GM21723 (cell line): ENCODE results near the gene MIAT.
"Not testable (repeated sequence)": the region's sequence is repeated elsewhere in the genome, so short reads cannot be mapped to it uniquely, and the experiment has no call there.

Experiments
- ATAC-seq: cut with Tn5 transposase; IDR thresholded peaks from one replicate; pipeline ENCODE4 v1.9.1; 2021; ENCODE audit warnings: mild to moderate bottlenecking, moderate library complexity; ENCODE audit not compliant: unreplicated experiment

Gene MIAT

DNA sequence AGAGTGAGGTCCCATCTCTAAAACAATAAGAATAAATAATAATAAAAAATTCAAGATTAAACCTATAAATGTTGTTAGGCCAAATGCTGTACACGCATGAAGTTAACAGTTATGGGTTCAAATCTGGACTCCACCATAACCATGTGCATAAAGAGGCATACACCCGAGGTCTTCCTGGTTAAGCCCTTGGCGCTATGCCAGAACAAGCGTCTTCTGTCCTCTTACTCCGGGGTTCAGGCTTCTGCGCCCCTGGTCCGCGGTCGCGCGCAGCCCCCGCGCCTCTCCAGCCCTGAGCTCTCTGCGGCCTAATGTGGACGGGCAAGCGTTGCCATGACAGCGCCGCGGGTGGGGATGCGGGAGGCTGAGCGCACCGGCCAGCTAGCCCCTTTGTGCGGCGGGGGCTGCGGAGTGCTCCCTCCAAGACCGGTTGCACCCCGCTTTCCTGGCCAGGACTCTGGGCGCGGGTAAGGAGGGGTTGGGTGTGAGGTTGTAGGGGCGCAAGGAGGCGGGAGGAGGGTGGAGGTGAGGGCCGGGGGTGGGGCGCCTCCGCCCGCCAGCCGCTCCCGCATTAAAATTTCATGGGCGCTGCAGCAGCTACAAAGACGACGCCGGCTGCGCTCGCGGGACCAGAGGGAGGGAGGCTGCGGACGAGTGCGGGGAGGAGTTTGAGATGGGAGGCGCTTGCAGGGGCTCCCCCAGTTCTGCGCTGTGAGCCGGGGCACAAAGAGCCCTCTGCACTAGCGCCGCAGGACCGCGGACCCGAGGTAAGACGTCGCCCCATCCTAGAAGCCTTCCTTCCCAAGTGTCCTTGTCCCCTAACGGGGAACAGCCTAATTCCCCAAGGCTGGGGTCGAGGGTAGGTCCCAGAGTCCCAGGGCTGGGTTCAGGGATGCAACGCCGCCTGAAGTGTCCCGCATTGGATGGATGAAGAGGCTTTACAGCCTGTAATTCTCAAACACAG is at the start of gene MIAT:
Gene MIAT (plus strand): TSS at position 698 of the 961 bp plus-strand sequence.
- peak; percentile 63 for ATAC-seq

DNA sequence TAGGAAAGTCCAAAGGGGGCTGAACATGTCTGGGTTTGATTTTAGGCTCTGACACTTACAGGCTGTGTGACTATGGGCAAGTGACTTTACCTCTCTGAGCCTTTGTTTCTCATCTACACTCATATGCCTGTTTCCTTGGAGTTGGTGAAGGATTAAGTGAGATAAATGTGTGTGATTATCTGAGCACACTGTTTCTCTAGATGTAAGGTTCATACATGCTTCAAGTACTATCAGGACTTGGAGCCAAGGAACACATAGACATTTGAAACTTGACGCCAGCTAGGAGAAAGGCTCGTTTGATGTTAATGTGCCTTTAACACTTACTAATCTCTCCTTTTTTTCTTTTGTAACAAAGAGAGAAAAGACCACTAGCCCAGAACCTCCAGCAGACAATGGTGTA is 49.3 kb upstream of the MIAT start:
- ATAC-seq: no peak

DNA sequence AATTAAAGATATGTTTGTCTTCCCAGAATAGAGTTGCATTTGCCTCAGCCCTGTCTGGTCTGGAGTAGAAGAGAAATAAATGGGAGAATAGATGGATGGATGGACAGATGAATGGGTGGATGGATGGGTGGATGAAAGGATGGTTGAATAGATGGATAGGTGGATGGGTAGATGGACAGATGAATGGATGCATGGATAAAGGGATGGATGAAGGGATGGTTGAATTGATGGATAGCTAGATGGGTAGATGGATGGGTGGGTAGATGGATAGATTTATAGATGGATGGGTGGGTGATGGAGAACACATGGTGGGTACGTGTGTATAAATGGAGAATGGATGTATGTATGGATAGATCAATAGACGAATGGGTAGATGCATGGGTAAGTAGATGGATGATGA is 48.1 kb upstream of the MIAT start:
- no peak for ATAC-seq

DNA sequence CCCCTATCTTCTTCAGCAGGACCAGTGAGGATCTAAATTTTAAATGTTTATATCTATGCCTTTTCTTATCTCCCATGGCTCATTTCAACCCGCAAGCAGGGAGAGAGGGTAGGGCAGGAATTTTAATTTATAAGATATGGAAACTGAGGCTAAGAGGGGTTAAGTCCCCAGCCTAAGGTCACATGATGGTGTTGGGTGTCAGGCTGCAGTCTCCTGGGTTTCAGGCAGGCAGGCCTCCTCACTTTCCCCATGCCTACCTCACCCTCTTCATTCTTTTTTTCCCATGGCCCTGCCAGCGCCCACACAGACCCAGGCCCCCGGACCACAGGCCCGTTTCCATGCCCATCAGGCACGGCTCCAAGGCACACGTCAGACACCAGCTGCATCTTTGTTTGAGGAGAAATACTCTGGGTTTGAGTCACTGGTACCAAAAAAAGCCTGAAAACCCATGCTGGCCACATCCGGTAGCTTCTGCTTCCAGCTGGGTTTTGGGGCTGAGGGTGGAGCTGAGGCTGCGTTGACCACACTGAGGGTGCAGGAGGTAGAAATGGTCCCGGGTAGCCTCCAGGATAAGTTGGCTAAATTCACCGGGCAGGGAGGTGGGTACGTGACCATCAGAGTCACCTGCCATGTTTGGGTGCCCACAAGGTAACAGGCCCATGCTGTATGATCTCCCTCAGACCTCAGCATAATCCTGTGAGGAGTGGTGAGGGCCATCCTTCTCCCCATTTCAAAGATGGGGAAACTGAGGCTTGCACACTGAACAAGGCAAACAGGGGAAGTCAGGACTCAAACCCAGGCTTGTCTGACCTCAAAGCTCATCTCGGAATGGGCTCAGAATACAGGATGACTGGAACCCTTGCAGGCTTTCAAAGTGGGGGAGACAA is 47.1 kb upstream of the MIAT start:
- ATAC-seq: peak; percentile 80

DNA sequence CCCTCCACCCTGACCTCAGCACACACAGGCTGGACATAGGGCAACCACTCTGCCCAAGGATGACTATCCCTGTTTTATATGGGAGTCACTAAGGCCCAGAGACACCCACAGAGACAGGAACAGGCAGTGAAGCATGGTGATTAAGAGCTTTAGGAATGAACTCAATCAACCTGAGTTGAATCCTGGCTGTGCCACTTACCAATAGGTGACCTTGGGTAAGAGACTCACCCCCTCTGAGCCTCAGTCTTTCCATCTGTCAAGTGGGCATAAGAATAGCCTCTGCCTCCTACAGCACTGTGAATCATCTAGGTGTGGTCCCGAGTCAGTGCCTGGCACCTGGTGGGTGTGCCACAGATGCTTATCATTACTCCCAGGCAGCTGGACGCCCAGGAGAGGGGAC is 46.4 kb upstream of the MIAT start:
- ATAC-seq: no peak

DNA sequence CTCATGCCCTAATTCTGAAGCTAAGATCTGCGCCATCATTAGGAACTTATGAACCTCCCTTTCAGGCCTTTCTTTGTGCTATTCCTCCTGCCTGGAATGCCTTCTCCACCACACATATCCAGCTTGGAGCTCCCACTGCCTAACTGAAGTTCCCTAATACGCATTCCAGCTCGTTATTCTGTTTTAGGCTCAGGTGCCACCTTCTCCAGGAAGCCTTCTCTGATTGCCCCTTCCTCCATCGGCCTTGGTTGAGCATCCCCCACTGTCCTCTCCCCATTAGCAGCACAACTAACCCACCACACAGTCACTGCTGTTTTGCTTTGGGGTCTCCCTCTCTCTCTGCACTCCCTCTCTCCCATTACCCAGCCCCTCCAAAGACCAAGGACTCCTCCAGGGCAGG is 44.7 kb upstream of the MIAT start:
- ATAC-seq: no peak

DNA sequence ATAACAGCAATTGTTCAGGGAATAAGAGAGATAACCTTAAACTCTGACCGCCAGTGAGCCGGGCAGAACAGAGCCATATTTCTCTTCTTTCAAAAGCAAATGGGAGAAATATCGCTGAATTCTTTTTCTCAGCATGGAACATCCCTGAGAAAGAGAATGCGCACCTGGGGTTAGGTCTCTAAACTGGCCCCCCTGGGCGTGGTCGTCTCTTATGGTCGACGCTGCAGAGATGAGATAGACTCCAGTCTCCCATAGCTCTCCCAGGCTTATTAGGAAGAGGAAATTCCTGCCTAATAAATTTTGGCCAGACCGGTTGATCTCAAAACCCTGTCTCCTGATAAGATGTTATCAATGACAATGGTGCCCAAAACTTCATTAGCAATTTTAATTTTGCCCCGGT is 43.6 kb upstream of the MIAT start:
- ATAC-seq: not testable (repeated sequence)

DNA sequence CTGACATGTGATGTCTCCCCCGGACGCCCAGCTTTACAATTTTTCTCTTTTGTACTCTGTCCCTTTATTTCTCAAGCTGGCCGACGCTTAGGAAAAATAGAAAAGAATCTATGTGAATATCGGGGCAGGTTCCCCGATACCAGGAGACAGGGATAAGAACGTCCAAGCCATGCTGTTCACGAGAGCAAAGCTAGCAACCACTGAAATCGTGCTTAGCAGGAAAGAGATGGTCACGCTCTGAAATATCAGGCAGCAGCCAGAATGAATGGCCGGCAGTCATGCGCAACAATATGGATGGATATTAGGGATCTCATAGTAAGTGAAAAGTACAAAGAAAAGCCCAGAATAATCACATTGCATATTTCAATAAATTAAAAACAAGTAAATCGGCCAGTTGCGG is 43.1 kb upstream of the MIAT start:
- no peak for ATAC-seq

DNA sequence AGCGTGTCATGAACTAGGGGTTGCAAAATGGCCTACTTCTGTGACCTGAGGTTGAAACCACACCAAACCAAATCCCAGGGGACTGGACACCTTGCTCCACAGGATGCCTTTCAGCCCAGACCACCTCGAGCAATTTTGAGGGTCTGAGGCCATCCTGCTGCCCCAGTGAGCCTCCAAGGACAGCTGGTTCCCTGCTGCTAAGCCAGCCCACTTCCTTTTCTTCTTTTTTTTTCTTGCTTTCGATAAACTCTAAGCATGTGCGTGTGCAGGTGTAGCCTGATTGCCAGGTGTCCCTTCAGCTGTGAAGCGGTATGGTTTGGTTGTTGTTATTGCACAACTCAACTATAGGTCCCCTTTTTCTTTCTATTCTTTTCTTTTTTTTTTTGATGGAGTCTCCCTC is 42.2 kb upstream of the MIAT start:
- no peak for ATAC-seq

DNA sequence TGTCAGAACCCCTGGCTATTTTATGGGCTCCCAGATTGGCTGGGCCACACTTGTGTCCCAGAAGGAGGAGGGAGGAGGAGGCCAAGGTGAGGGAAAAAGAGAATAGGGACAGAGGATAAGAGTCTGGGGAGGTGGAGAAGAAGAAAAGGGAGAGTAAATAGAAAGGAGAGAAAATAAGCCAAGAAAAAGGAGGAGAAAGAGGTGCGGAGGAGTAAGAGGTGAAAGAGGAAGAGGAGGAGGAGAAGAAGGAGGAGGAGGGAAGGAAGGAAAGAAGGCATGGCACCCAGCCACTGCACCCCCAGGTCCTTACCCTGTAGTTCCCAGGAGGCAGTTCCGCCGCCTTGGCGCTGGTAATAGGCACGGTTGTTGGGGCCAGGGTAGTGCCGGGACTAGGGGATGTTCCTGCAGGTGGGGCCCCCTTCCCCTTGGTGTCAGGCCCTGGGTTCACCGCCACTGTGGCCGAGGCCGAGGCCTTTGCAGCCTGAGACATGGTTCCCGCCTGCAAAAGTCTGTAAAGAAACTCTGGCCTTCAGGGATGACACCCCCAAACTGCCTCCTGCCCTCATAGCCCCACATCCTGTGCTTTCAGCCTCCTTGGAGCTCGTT is 41.5 kb upstream of the MIAT start:
- ATAC-seq: no peak

DNA sequence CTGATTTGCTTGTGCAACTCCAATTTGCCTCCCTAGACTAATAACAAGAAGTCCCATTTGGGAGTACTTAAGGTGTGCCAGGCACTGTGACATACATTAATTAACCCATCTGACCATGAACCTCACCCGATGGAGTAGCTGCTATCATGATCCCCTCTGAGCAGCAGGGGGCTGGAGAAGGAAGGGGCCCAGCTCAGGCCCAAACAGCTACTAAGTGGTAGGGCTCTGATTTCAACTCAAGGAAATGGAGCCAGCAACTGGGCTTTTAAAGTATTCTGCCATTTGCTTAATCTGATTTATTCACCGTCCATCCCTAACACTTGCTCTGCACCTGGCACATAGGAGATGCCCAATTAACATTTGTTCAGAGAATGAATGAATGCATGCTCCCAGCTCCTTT is 40.7 kb upstream of the MIAT start:
- ATAC-seq: no peak

DNA sequence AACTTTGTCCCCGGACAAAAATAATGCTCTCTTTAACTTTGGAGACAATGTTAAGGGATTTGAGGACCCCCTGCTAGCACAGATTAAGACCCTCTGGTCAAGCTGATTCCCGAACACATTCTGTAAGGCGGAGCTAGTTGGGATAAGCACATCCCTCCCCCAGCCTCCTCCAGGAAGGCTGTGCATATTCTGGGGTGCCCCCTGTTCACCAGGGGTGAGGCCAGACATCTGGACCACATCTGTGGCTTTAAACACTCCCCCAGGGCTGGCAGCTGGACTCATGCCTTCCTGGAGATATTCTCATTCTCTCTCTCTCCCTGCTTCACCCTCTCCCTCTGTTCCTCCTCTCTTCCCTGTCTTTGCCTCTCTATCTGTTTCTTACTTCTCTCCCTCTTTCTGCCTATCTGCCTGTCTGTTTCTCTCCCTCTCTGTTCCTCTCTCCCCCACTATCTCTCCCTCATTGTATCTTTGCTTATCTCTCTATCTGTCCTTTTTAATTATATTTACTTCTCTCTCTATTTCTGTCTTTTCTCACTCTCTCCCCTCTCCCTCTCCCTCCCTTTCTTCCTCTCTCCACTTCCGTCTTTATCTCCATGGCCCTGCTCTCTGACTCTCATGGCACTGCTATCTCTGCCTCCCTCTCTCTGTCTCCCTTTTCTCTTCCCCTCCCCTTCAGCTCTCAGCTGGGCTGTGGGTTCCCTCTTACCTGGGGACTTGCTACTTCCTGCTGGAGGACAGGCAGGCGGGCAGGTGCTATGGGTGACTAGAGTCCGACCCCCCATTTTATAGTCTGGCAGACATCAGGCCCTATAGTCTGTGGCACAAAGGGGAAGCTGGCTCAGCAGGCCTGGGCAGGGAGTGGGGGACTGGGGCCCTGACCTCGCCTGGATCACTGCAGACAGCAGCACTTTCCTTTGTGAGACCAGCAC is 39.9 kb upstream of the MIAT start, which contains the start of gene CRYBB1:
Gene CRYBB1 (minus strand): TSS at position 757 of the 929 bp plus-strand sequence. CDS start 1,708 bp downstream, outside the sequence.
- ATAC-seq: no peak

DNA sequence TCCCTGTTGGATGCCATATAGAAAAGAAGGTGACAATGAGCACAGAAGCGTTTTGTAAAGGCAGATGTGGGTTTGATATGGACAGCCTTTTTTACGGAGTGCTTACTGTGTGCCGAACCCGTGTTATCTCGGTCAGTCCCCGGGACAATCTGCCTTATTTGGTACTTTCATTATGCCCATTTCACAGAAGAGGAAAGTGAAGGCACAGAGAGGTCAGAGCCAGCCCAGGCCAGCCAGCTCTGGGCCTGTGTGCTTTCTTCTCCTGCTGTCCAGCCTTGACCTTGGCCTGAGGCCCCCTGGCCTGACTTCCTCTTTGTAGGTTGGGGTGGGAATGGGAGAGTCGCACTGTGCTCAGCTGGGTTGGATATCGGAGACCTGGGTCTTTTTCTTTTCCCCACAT is 38.9 kb upstream of the MIAT start:
- no peak for ATAC-seq

DNA sequence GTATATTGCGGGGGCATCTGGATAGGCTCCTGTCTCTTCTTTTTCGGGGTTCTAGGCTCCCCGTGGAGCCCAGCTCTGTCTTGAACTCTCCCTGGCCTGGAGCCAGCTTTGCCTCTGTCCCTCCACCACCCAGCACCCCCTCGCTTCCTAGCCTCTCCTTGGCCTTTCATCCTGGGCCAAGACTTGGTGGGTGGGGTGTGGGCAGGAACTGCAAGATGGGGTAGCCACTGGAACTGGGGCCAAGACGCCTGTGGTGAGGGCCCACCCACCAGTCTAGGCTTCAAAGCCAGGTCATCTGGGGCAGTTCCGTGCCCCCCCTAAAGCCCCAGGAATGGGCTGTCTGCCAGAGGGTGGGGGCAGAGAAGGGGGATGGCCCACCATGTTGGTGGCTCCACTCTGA is 37.9 kb upstream of the MIAT start:
- no peak for ATAC-seq

DNA sequence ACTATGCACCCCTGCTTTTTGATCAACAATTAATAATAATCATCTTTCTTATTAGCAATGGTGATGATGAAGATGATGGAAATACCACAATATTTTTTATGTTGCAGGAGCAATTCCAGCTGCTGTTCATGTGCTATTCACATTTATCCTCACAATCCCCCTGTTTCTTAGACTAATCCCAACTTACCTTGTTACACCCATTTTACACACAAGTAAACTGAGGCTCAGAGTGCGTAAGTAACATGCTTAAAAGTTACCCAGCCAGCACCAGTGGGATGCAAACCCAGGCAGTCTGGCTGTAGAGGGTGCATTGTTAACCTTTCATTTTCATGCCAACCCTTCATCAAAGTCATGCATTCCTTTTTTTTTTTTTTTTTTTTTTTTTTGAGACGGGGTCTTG is 37.2 kb upstream of the MIAT start:
- ATAC-seq: no peak

DNA sequence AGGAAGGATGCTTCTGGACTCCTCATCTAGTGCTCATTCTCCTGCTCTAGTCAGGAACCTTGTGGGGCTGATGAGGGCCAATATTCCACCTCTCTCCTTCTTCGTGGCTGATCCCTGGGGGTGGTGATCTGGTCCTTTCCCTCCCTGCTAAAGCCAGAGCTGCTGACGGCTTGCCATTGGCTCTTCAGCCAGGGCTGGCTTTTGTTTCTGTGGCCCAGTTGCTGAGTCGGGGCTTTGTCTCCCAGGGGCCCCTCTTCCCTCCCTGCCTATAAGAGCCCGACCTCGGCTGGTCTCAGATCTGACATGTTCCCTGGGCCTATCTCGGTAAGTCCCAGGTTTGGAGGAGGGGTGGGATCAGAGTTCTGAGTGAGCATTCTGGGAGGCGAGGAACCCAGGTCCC is 35.7 kb upstream of the MIAT start, which contains the start of gene CRYBA4:
Gene CRYBA4 (plus strand): TSS at position 301 of the 400 bp plus-strand sequence. CDS start 634 bp downstream, outside the sequence.
- no peak for ATAC-seq

DNA sequence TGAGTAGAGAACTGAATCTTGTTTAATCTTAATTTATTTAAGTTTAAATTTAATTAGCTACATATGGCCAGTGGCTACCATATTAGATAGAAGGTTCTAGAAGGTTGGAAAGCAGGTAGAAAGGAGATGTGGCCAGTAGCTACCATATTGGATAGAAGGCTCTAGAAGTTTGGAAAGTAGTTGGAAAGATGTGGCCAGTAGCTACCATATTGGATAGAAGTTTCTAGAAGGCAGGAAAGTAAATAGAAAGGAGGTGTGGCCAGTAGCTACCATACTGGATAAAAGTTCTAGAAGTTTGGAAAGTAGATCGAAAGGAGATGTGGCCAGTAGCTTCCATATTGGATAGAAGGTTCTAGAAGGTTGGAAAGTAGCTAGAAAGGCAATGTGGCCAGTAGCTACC is 33.4 kb upstream of the MIAT start:
- no peak for ATAC-seq

DNA sequence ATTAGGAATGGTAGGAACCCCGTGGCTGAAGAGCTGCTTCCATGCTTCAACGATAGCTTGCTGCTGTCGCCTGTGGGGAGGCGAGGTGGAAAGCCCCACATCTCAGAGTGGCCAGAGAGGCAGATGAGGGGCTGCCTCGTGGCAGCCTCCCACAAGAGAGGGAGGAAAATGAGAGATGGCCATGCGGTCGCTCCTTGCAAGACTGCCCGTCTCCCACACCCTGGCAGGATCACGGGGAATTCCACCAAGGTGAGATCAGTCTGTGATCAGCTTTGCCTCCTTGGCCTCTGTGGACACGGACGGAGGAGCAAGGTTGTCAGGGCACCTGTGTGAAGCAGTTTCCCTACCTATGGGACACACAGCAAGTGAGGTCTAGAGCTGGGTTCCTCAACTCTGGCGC is 32.6 kb upstream of the MIAT start:
- no peak for ATAC-seq

DNA sequence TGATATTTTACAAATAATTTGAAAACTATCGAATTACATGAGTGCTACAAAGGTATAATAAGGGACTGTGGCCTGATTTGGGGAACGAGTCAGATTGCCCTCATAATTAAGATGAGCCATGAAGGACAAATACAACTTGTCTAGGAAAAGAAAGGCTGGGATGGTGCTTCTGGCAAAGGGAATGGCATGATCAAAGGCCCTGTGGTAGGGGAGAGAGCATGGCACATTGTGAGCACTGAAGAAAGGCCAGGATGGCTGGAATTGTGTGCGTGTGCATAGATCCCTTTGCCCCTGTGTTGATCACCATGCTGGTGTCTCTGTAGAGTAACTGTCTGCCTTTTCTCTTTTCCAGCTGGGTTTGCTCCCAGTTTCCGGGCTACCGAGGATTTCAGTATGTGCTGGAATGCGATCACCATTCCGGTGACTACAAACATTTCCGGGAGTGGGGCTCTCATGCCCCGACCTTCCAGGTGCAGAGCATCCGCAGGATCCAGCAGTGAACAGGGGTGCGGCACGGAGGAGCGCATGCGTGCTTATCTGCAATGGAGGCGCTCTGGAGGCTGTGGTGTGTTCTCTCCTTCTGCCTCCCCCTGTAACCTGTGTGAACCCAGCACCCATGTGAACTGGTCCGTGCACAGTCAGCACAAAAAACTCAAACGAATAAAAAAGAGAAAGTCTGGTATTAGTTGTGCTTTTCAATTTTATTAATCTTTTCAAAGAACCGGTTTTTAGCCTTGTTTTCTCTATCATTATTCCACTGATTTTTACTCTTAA is 27.2 kb upstream of the MIAT start:
- no peak for ATAC-seq
